Stimulated activated CD4-positive, alpha-beta T cell treated with anti-CD3 and anti-CD28 coated beads, Interleukin-15, amount 100 ng/mL, for 24 hours (primary cell): ENCODE results near the gene LNPK.
"Not testable (repeated sequence)": the region's sequence is repeated elsewhere in the genome, so short reads cannot be mapped to it uniquely, and the experiment has no call there.

Source experiments
- DNase-seq: peaks from one replicate; pipeline ENCODE4 v3.0.0-alpha.2; 2020

LNPK gene

GRCh38 chr2:175966839-175967238 lies 35.2 kb downstream of the LNPK start:
- no peak for DNase-seq

GRCh38 chr2:175965773-175966172 lies 36.3 kb downstream of the LNPK start:
- DNase-seq: no peak

- DNase-seq: no peak
These were observed 37.9 kb downstream of the LNPK start for GRCh38 chr2:175964195-175964594.

- DNase-seq: not testable (repeated sequence)
These were observed 38.9 kb downstream of the LNPK start for GRCh38 chr2:175963171-175963570.

GRCh38 chr2:175957845-175958244 lies 44.2 kb downstream of the LNPK start:
- no peak for DNase-seq

GRCh38 chr2:175955136-175955535 lies 46.9 kb downstream of the LNPK start:
- DNase-seq: no peak

GRCh38 chr2:175950512-175950911 lies 51.6 kb downstream of the LNPK start:
- no peak for DNase-seq

- DNase-seq: no peak
These were observed 53.9 kb downstream of the LNPK start for GRCh38 chr2:175948191-175948590.

GRCh38 chr2:175947073-175947472 lies 55.0 kb downstream of the LNPK start:
- DNase-seq: no peak

- no peak for DNase-seq
These were observed 60.4 kb downstream of the LNPK start for GRCh38 chr2:175941699-175942098.

- no peak for DNase-seq
These were observed 64.9 kb downstream of the LNPK start for GRCh38 chr2:175937216-175937615.

- no peak for DNase-seq
These were observed 66.5 kb downstream of the LNPK start for GRCh38 chr2:175935289-175936181.

- DNase-seq: no peak
These were observed 69.4 kb downstream of the LNPK start for GRCh38 chr2:175932675-175933074.

- no peak for DNase-seq
These were observed 70.3 kb downstream of the LNPK start for GRCh38 chr2:175931805-175932204.

- DNase-seq: no peak
These were observed 71.6 kb downstream of the LNPK start for GRCh38 chr2:175930504-175930903.

GRCh38 chr2:175929850-175930249 lies 72.2 kb downstream of the LNPK start:
- no peak for DNase-seq

GRCh38 chr2:175926272-175926671 lies 75.8 kb downstream of the LNPK start:
- no peak for DNase-seq

- no peak for DNase-seq
These were observed 79.9 kb downstream of the LNPK start for GRCh38 chr2:175922160-175922559.

GRCh38 chr2:175918935-175919334 lies 83.1 kb downstream of the LNPK start:
- DNase-seq: no peak

- DNase-seq: no peak
These were observed 87.2 kb downstream of the LNPK start for GRCh38 chr2:175914846-175915245.

- DNase-seq: not testable (repeated sequence)
These were observed 88.0 kb downstream of the LNPK start for GRCh38 chr2:175913849-175914743.

GRCh38 chr2:175913267-175913666 lies 88.8 kb downstream of the LNPK start:
- DNase-seq: not testable (repeated sequence)

- no peak for DNase-seq
These were observed 98.0 kb downstream of the LNPK start for GRCh38 chr2:175904035-175904434.
